CD14-positive monocyte (primary cell): Measurements from ENCODE around the gene RAPGEF5. TPM values are rescaled to one million over a fixed set of nuclear protein-coding genes. Genes with fewer than 3 reads are reported as not detected.

ENCODE experiments used
- DNase-seq, 3 donors: peaks; one replicate each; pipeline ENCODE4 v3.0.0-alpha.2; 2011 to 2022
- H2AFZ ChIP-seq: 2 replicates; pipeline ENCODE4 v1.6.0; 2012; ENCODE audit warnings: mild to moderate bottlenecking, low read depth, low read length, inconsistent platforms; ENCODE audit not compliant: insufficient read depth, poor library complexity, severe bottlenecking
- H3K27ac ChIP-seq, 2 donors: 1 replicate in 1 of 2; 2 replicates in 1 of 2; pipeline ENCODE4 v1.5.1; 2012 to 2013; ENCODE audit warnings: low read length in 2 of 2, control low read depth in 1 of 2, inconsistent platforms in 1 of 2, low read depth in 1 of 2, mild to moderate bottlenecking in 1 of 2
- H3K27me3 ChIP-seq, 2 donors: one replicate each; pipeline versions ENCODE4 v1.6.0 to v1.6.1; 2011 to 2013; ENCODE audit warnings: low read length in 2 of 2; ENCODE audit not compliant: control insufficient read depth in 2 of 2, insufficient read depth in 2 of 2
- H3K36me3 ChIP-seq, 2 donors: replicated peaks in 1 of 2; 1 replicate in 1 of 2; 2 replicates in 1 of 2; pipeline versions ENCODE4 v1.5.1 to v1.6.1; 2012 to 2013; ENCODE audit warnings: low read length in 2 of 2, control low read depth in 1 of 2, inconsistent platforms in 1 of 2, mild to moderate bottlenecking in 1 of 2; ENCODE audit not compliant: insufficient read depth in 2 of 2, control insufficient read depth in 1 of 2
- H3K4me1 ChIP-seq, 2 donors: 1 replicate in 1 of 2; 2 replicates in 1 of 2; pipeline versions ENCODE4 v1.5.1 to v1.6.1; 2012 to 2013; ENCODE audit warnings: low read length in 2 of 2, control low read depth in 1 of 2, inconsistent platforms in 1 of 2, mild to moderate bottlenecking in 1 of 2, moderate library complexity in 1 of 2; ENCODE audit not compliant: insufficient read depth in 2 of 2, control insufficient read depth in 1 of 2
- H3K4me2 ChIP-seq: replicated peaks from 2 replicates; pipeline ENCODE3; 2012; ENCODE audit warnings: low read length, moderate library complexity, mild to moderate bottlenecking; ENCODE audit not compliant: poor library complexity, severe bottlenecking; ENCODE audit errors: extremely low read depth
- H3K4me3 ChIP-seq, 3 experiments: fragments of 200-600 bp in 1 of 3; sonication (generic) in 1 of 3; replicated peaks in 1 of 3; 1 replicate in 2 of 3; 2 replicates in 1 of 3; pipeline ENCODE4 v1.5.1; 2011 to 2013; ENCODE audit warnings: low read length in 3 of 3, mild to moderate bottlenecking in 3 of 3, control low read depth in 2 of 3, low read depth in 2 of 3, inconsistent platforms in 1 of 3, moderate library complexity in 1 of 3
- H3K79me2 ChIP-seq: 2 replicates; pipeline ENCODE4 v1.6.0; 2012; ENCODE audit warnings: mild to moderate bottlenecking, control low read depth, inconsistent platforms, low read length, moderate library complexity; ENCODE audit not compliant: insufficient read depth
- H3K9ac ChIP-seq: 2 replicates; pipeline ENCODE4 v1.6.0; 2017; ENCODE audit warnings: low read length, mild to moderate bottlenecking; ENCODE audit not compliant: insufficient read depth, poor library complexity, severe bottlenecking
- H3K9me3 ChIP-seq, 2 donors: replicated peaks in 1 of 2; 1 replicate in 1 of 2; 2 replicates in 1 of 2; pipeline versions ENCODE4 v1.5.1 to v1.6.1; 2012 to 2013; ENCODE audit warnings: low read length in 2 of 2, control low read depth in 1 of 2; ENCODE audit not compliant: control insufficient read depth in 1 of 2, insufficient read depth in 1 of 2
- H4K20me1 ChIP-seq: 2 replicates; pipeline ENCODE4 v1.6.0; 2012; ENCODE audit warnings: mild to moderate bottlenecking, low read length, control low read depth, moderate library complexity; ENCODE audit not compliant: insufficient read depth
- H3K27ac Mint-ChIP-seq, 7 donors: one replicate each; pipeline ENCODE4 v1.8.0; 2020; ENCODE audit warnings: mild to moderate bottlenecking in 7 of 7, mixed read lengths in 7 of 7, moderate library complexity in 6 of 7, inconsistent platforms in 2 of 7
- H3K27me3 Mint-ChIP-seq, 3 donors: one replicate each; pipeline ENCODE4 v1.8.0; 2021 to 2022; ENCODE audit warnings: low read depth in 3 of 3, mild to moderate bottlenecking in 3 of 3, mixed read lengths in 3 of 3, moderate library complexity in 3 of 3, inconsistent platforms in 1 of 3
- H3K36me3 Mint-ChIP-seq, 2 donors: one replicate each; pipeline ENCODE4 v1.8.0; 2020; ENCODE audit warnings: mixed read lengths in 2 of 2, inconsistent platforms in 1 of 2, mild to moderate bottlenecking in 1 of 2
- H3K4me1 Mint-ChIP-seq: one replicate; pipeline ENCODE4 v1.8.0; 2020; ENCODE audit warnings: mild to moderate bottlenecking, mixed read lengths
- H3K4me3 Mint-ChIP-seq, 2 donors: one replicate each; pipeline ENCODE4 v1.8.0; 2020; ENCODE audit warnings: mild to moderate bottlenecking in 2 of 2, mixed read lengths in 2 of 2, moderate library complexity in 1 of 2
- H3K9me3 Mint-ChIP-seq, 7 donors: one replicate each; pipeline ENCODE4 v1.8.0; 2020 to 2022; ENCODE audit warnings: mixed read lengths in 7 of 7, mild to moderate bottlenecking in 6 of 7, moderate library complexity in 6 of 7, inconsistent platforms in 2 of 7
- CTCF ChIP-seq: fragments of 200-600 bp; IDR thresholded peaks from one replicate; pipeline ENCODE4 v1.8.0; 2022; ENCODE audit warnings: antibody characterized with exemption, mild to moderate bottlenecking
- WGBS: methylation state at CpG from one replicate; pipeline ENCODE4 v1.1.5; 2013; ENCODE audit warnings: missing lambda C conversion rate; ENCODE audit not compliant: insufficient coverage; 5-methylcytosine and 5-hydroxymethylcytosine counted together
- intact Hi-C, 2 donors: fragments of 100-400 bp; cut with micrococcal nuclease; formaldehyde crosslinking; loops; one replicate each; pipeline versions ENCODE4 v1.15.0 to v1.15.1; 2023
- polyA plus RNA-seq, 3 donors: library from polyadenylated mRNA; depleted of rRNA in 1 of 3; unstranded in 2 of 3; stranded (reverse) in 1 of 3; fragments of 300-500 nt in 2 of 3; fragments of >200 nt in 1 of 3; fragmentation: Illumina TruSeq in 2 of 3; gene quantifications; 1 replicate in 2 of 3; 2 replicates in 1 of 3; pipeline ENCODE4 v1.2.3, GENCODE V29; 2012 to 2021

RAPGEF5 gene
- polyA plus RNA-seq, 3 donors = not detected

DNA sequence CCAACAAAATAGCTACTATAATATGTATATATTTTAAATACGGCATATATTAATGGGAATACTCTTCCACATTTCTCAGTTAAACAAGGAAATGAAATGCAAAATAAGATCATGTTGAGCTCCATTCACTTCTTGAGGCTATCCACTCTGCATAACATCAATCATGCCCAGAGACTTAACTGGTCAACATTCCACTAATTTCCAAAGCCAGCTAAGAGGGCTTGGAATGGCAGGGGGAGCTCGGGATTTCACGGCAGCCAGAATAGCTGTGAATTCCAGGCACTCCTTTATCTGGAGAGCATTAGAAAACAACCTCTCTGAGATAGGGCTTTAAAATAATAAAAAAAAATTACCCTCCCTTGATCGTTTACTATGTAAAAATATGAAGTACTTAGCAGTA lies 216.4 kb downstream of the RAPGEF5 start:
- WGBS = no CpG with 5 or more reads among the region's 4 CpGs
- Histone ChIP-seq H3K27me3 (no peaks in the 10 kb centered on the region), H3K4me1 (no peaks in the 10 kb centered on the region), H3K9me3 (no peaks in the 10 kb centered on the region), H3K4me3 (no peak overlapping the region), H4K20me1 (no peaks in the 10 kb centered on the region), H2AFZ (no peak overlapping the region), H3K27ac (no peak overlapping the region), H3K79me2 (no peaks in the 10 kb centered on the region), H3K4me2 (no peak overlapping the region), H3K36me3 (no peaks in the 10 kb centered on the region), H3K9ac (no peak overlapping the region)
- Mint-ChIP-seq H3K9me3 (peaks cover 0 to 2% (median 0%) of the 10 kb centered on the region in 7 donors), H3K36me3 (no peaks in the 10 kb centered on the region), H3K27ac (no peak overlapping the region), H3K27me3 (peaks cover 0 to 1% (median 0%) of the 10 kb centered on the region in 3 donors), H3K4me1 (no peaks in the 10 kb centered on the region), H3K4me3 (no peak overlapping the region)
- intact Hi-C loops = no loop called here
- TF ChIP-seq CTCF = no peak
- DNase-seq = no peak

DNA sequence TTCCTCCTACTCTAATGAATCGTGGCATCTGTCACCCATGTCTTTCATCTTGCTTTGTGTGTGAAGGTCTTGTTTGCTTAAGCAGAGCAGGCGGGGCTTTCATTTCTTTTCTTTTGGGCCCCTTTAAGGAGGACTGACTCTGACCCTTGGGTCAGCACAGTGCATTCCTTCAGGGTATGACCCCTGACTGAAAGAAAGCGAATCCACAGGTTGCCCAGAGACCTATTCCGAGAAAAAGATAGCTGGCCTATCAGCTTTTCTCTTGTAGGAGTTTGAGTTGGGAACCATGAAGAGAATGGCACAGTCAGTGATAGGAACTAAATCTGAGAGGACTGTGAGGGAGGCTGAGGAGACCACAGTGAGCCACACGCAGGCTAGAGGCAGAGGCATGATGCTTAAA lies 218.1 kb downstream of the RAPGEF5 start:
- H3K9ac ChIP-seq = no peak overlapping the region
- no peak overlapping the region for H3K27ac ChIP-seq
- no peak overlapping the region for H3K4me3 Mint-ChIP-seq
- H3K4me1 Mint-ChIP-seq = no peaks in the 10 kb centered on the region
- H3K9me3 Mint-ChIP-seq = peaks cover 0 to 2% (median 0%) of the 10 kb centered on the region in 7 donors
- DNase-seq = no peak
- no peaks in the 10 kb centered on the region for H3K27me3 ChIP-seq
- no peaks in the 10 kb centered on the region for H4K20me1 ChIP-seq
- H3K36me3 Mint-ChIP-seq = no peaks in the 10 kb centered on the region
- no peaks in the 10 kb centered on the region for H3K4me1 ChIP-seq
- no peaks in the 10 kb centered on the region for H3K79me2 ChIP-seq
- no peak overlapping the region for H2AFZ ChIP-seq
- 87% methylated on average over 3 of the region's 5 CpGs for WGBS
- H3K27ac Mint-ChIP-seq = no peak overlapping the region
- no peak overlapping the region for H3K4me2 ChIP-seq
- no peak for TF ChIP-seq CTCF
- H3K27me3 Mint-ChIP-seq = peaks cover 0 to 1% (median 0%) of the 10 kb centered on the region in 3 donors
- no peaks in the 10 kb centered on the region for H3K36me3 ChIP-seq
- no peak overlapping the region for H3K4me3 ChIP-seq
- no peaks in the 10 kb centered on the region for H3K9me3 ChIP-seq
- intact Hi-C loops = no loop called here
